Measurements from ENCODE around the gene PATL2.

The PATL2 gene

GRCh38 chr15:44656298-44656697 is 54.8 kb downstream of the PATL2 start:
- TF ChIP-seq CTCF (IDR thresholded peaks at IDR 0.05), result no peak
- Histone ChIP-seq H3K4me3 (no peak overlapping the region), H3K27ac (no peak overlapping the region)
- no peak for DNase-seq (ENCODE audit: low spot score)

- no peak overlapping the region for H3K27ac ChIP-seq
- DNase-seq (ENCODE audit: low spot score), result no peak
- no peak for TF ChIP-seq CTCF (IDR thresholded peaks at IDR 0.05)
- no peak overlapping the region for H3K4me3 ChIP-seq
Observed at GRCh38 chr15:44654858-44655257, 56.3 kb downstream of the PATL2 start.

GRCh38 chr15:44647637-44648036 is 63.5 kb downstream of the PATL2 start:
- DNase-seq (ENCODE audit: low spot score), result no peak
- H3K4me3 ChIP-seq, result no peak overlapping the region
- no peak for TF ChIP-seq CTCF (IDR thresholded peaks at IDR 0.05)
- no peak overlapping the region for H3K27ac ChIP-seq

GRCh38 chr15:44647036-44647435 is 64.1 kb downstream of the PATL2 start:
- Histone ChIP-seq H3K27ac (no peak overlapping the region), H3K4me3 (no peak overlapping the region)
- TF ChIP-seq CTCF (IDR thresholded peaks at IDR 0.05), result no peak
- DNase-seq (ENCODE audit: low spot score), result no peak

GRCh38 chr15:44646460-44646859 is 64.7 kb downstream of the PATL2 start:
- TF ChIP-seq CTCF (IDR thresholded peaks at IDR 0.05), result no peak
- no peak overlapping the region for H3K27ac ChIP-seq
- DNase-seq (ENCODE audit: low spot score), result no peak
- H3K4me3 ChIP-seq, result no peak overlapping the region

- no peak for TF ChIP-seq CTCF (IDR thresholded peaks at IDR 0.05)
- Histone ChIP-seq H3K4me3 (no peak overlapping the region), H3K27ac (no peak overlapping the region)
- DNase-seq (ENCODE audit: low spot score), result no peak
Observed at GRCh38 chr15:44641651-44642050, 69.5 kb downstream of the PATL2 start.

- no peak overlapping the region for H3K27ac ChIP-seq
- H3K4me3 ChIP-seq, result no peak overlapping the region
- no peak for DNase-seq (ENCODE audit: low spot score)
- TF ChIP-seq CTCF (IDR thresholded peaks at IDR 0.05), result no peak
Observed at GRCh38 chr15:44636976-44637375, 74.1 kb downstream of the PATL2 start.

All from coronary artery (tissue), 2 donors.